HG03045 (cell line): Measurements from ENCODE around the gene RIF1.

Experiments used
- ATAC-seq: cut with Tn5 transposase; IDR thresholded peaks from one replicate; pipeline ENCODE4 v1.9.1; 2021; ENCODE audit warnings: mild to moderate bottlenecking, moderate library complexity; ENCODE audit not compliant: unreplicated experiment

The RIF1 gene

GRCh38 chr2:151518802-151519201 lies 109.1 kb downstream of the RIF1 start:
- ATAC-seq = no peak

GRCh38 chr2:151520976-151521375 lies 111.3 kb downstream of the RIF1 start:
- no peak for ATAC-seq

- no peak for ATAC-seq
Measured at GRCh38 chr2:151522556-151522955, 112.9 kb downstream of the RIF1 start.

- ATAC-seq = no peak
Measured at GRCh38 chr2:151523850-151524249, 114.1 kb downstream of the RIF1 start.

- ATAC-seq = no peak
Measured at GRCh38 chr2:151525821-151526373, 116.2 kb downstream of the RIF1 start.

GRCh38 chr2:151526572-151527090 lies 116.9 kb downstream of the RIF1 start:
- ATAC-seq = no peak
